ENCODE data around the gene CARD14. TPM values are rescaled to one million over a fixed set of nuclear protein-coding genes. Genes with fewer than 3 reads are reported as not detected.

Gene CARD14
- 0.16 TPM for polyA plus RNA-seq (2013, experiment 1 of 2; ENCODE audit: insufficient read length)
- 0.11 TPM for polyA plus RNA-seq (2013, experiment 2 of 2; ENCODE audit: insufficient read length)

DNA sequence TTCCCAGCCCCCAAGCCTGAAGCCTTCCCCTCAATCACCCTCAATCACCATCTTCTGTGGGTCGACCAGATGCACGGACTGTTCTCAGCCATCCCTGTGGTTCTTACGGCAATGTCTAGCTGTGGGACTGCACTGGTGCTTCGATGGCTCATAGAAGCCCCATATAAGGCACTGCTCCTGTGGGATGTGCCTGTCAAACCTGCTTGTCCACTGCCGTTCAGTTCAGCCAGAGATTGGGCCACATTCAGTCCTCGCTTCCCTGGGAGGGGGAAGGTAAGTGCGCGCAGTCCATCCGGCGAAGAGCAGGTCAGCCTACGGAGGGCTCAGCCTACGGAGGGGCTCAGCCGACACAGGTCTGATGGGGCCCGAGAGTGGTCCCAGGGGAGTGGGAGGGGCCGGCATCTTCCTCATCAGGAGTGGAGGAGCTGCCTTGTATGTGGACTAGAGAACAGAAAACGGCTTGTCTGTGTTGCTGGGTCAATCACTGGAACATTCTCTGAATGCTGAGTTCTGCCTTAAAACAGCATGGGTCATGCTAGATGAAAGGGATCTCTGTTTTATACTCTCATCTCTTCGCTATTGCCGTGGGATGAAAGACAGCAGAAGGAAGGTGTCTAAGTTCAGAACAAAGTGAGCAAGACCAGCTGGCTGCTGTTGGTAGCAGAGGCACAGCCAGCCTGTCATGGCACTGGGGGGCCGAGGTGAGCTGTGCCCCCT is at the start of gene CARD14:
TSS of gene CARD14 (plus strand) at position 247 of the 717 bp plus-strand sequence. CDS start 11,409 bp downstream, outside the sequence.
- DNase-seq, result no peak

DNA sequence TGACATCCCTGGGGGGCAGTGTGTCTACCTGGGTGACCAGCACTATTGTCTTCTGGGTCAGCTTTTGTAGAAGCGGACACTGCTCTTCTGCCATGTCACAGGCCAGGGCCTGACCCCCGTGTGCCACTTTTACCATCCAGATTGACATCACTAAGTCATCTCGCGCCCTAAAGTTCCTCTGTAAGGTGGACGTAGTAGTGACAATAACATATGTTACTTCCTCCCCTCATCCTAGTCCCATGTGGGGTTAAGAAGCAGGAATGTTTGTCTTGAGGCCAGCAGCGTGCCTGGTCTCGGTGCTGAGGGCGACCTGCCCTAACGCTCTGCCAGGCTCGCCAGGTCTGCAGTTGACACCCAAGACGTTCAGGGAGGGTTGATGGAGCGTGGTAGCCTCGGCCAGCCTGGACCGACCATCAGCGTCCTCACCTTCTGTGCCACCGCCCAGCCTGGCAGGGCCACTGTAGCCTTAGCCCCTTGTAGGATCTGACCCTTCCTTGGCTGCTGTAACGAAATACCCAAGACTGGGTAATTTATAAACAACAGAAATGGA is 47.7 kb upstream of the CARD14 start:
- no peak for DNase-seq

DNA sequence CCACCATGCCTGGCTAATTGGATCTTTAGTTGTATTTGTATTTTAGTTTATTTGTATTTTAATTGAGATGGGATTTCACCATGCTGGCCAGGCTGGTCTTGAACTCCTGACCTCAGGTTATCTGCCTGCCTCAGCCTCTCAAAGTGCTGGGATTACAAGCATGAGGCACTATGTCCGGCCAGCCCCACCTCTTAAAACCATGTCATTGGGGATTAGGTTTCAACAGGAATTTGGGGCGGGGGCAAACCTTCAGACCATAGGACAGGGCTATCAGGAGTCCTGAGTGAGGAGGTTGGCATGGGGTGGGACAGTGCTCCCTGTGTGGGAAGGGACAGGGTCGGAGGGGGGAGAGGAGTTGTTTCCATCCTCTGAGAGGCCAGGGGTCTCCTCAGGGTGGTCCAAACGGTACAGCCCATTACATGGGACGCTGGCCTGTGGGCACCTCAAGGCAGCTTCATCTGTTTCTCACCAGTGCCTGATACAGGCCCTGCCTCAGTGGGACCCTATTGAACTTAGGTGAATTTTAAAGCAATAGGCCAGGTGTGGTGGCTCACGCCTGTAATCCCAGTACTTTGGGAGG is 46.8 kb upstream of the CARD14 start:
- no peak for DNase-seq

DNA sequence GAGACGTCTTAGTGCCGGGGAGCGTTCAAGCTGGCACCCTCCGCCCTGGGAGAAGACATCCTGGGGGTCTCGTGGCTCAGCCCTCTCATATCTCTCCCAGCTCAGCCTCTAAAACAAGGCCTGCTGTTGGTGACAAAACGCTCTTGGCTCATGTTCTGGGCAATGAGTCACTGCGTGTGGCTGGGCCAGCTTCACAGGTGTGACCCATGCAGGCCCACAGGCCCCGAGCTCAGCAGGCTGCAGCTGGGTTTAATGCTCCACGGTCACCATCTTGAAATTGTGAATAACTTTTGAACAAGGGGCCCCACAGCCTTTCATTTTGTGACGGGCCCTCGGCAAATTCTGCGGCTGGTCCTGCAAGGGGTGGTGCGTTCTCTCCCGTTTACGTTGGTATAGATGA is 46.0 kb upstream of the CARD14 start:
- no peak for DNase-seq

DNA sequence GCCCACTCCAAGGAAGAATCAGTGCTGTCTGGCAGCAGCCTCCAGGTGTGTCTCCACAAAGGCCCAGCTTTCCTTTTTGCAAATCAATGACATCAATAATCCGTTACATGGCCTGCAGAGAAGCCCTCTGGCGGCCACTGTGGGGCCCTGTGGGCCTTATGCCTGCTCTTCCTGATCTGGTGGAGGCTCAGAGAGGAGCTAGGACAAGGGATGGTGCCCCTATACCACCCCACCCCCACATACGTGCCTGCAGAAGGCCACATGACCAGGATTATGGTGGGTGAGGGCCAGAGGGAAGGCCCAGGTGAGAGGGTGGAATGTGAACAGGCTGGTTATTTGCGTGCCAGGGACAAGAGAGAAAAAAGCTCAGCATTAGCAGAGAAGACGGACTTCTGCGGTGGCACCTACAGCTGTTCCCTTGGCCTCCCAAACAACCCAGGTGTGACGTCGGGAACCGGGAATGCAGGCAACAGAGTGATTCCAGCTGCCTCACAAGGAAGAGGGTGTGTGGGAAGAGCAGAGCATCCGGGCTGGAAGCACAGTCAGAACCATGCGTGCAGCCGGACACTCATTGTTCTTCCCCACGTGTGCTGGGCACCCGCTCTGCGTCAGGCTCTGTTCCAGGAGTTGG is 45.4 kb upstream of the CARD14 start:
- no peak for DNase-seq

DNA sequence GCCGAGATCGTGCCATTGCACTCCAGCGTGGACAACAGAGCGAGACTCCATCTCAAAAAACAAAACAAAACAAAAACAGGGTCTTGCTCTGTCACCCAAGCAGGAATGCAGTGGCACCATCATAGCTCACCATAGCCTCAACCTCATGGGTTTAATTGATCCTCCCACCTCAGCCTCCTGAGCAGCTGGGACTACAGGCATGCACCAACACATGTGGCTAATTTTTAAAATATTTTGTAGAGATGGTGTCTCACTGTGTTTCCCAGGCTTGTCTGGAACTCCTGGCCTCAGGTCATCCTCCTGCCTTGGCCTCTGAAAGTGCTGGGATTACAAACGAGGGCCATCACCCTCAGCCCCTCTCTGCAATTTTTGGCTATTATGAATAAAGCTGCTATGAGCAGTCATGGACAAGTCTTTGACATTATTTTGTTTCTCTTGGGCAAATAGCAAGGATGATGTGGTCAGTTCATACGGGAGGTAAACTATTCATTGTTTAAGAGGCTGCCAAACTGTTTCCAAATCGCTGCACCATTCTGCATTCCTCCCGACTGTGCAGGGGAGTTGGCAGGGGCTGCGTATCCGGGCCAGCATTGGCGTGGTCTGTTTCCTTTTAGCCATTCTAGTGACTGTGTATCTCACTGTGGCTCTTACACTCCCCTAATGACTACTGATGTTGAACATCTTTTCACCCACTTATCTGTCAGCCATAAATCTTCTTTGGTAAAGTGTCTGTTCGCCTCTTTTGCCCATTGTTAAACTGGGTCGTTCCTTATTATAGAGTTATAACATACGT is 44.0 kb upstream of the CARD14 start:
- DNase-seq, result peak; percentile 48

DNA sequence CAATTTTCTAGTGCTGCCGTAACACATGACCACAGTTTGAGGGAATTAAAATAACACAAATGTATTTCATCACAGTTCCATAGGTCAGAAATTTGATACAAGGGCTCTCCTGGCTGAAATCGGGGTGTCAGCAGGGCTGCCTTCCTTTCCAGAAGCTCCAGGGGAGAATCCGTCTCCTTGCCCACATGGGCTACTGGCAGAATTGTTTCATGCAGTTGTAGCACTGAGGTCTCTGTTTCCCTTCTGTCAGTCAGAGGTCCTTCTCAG is 43.4 kb upstream of the CARD14 start:
- no peak for DNase-seq

DNA sequence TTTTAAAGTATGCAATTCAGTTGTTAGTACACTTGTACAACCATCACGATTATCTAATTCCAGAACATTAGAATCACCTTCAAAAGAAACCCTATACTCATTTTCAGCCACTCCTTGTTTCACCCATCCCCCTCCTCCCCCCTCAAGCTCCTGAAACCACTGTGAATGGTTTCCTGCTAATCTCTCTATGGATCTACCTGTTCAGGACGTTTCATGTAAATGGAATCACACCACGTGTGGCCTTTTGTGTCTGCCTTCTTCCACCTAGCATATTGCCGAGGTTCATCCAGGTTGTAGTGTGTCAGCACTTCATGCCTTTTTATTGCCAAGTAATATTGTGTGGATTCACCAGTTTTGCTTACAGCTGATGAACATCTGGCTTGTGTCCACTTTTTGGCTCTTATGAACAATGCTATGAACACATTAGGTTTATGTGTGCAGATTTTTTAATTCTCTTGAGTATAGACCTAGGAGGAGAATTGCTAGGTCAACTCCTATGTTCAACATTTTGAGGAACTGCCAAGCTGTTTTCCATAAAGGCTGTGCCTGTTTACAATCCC is 40.7 kb upstream of the CARD14 start:
- no peak for DNase-seq

DNA sequence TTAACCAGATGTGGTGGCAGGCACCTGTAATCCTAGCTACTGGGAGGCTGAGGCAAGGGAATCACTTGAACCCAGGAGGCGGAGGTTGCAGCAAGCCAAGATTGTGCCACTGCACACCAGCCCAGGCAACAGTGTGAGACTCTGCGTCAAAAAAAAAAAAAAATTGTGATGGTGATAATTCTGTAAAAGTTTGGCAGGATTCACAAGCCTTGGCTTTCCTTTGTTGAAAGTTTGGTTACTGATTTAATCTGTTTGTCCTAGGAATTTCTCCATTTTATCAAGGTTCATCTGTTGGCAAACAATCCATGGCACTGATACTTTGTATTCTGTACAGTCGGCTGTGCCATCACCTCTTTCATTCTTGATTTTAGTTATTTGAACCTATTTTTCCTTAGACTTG is 38.8 kb upstream of the CARD14 start:
- no peak for DNase-seq

DNA sequence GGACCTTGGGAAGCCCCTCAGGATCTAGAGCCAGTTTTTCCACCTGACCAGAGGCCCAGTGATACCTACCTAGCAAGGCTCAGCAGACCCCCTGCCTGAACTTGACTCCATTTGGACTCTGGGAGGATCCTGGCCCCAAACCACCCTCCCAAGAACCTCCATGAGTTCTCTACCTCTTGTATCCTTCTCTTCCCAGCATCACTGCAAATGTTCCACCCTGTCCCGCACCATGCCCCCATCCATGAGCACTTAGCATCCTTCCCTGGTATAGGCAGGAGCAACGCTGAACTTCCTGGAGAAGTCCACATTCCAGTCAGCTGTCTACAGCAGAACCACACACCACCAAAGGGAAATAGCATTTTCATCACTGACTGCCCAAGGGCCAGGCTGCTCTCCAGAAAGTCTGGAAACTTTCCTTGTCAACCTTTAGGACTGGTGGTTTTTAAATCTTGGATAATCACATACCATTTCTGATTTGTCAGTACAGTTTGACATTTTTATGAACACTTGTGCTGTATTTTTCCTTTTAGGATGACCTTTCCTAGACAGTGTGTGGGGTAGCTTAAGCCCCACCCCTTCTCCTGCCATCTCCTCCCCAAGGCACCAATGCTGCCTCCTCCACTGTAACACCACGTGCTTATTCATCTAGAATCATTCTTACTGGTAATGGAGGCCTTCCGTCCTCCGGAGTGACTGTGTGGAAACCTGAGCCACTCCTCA is 36.8 kb upstream of the CARD14 start:
- DNase-seq, result no peak

DNA sequence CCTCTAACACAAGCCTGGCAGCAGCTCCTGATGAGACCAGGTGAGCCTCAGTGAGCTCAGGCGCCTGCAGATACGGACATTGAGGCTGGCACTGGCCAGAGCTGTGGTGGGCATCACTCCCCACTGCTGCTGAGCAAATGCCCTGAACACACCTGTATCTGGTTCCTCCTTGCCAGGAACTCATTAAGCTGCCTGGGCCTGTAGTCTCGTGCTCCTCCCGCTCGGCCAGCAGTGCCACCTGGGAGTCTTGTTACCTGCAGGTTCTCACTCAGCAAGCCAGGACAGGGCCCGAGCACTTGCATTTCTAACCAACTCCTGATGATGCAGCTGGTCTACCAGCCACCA is 36.2 kb upstream of the CARD14 start:
- DNase-seq, result no peak

DNA sequence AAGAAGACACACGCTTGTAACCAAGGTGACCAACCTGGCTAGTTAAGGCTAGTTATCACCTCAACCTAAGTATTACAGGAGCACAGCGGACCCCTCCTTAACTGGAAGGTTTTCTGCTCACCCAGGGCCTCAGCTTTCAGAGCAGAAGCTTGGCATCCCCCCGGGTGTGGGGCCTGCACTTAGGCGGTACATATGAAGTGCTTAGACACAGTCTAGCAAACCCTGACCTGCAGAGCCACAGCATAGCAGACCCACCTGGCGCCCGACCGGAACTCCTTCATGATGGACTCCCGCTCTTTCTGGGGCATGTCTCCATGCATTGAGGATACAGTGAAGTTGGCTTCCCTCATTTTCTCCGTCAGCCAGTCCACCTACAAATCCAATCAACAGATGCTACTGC is 32.7 kb upstream of the CARD14 start:
- no peak for DNase-seq

DNA sequence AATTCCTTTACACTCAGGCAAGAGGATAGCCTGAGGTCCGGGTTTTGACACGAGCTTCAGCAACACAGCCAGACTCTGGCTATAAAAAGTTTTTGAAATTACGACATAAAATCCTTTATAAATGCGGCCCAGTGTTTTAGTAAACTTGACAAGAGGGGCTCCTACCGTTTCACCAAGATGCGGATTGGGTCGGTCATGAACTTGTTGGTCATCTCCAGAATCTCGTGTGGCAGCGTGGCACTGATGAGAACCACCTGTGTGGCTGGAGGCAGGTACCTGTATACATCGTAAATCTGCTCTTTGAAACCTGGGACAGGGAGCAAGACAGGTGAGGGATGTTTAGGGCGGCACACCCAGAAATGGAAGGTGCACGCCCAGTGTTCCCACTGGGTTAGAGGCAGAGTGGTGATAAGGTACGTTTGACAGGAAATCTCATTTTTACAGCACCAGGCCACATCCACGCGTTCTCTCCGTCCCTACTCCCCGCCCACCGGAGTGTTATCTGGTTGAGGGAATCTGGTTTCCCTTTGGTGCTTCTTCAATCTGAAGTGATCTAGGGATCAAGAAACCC is 30.9 kb upstream of the CARD14 start:
- DNase-seq, result no peak

DNA sequence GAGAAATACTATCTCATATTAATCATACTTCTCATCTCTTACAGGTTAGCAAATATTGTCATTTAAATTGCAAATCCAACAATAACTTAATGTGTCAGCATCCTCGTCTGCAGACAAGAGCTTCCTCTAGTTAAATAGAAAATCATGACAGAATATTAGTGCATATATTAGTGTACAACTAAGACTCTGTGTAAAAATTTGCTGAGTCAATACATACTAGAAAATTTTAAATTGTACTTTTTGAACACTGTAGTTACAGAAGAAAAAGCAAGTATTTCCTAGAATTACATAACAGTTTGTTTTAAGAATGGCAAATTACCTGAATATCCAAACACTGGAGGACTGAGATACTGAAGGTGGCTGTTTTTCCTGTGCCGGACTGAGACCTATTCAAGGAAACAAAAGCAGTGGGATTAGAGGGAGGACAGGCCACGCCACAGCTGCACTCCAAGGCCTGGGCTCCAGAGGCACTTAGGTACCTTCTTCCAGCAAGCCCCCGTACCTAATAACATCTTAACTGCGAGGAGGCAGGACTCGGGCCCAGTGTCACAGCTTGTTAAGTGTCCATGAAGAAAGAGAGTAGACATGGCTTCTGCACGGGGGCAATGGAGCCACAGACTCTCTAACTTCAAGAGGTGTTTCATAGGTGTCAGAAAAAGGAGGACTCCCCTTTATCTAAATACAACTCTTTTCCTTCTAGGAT is 28.2 kb upstream of the CARD14 start:
- DNase-seq, result no peak

DNA sequence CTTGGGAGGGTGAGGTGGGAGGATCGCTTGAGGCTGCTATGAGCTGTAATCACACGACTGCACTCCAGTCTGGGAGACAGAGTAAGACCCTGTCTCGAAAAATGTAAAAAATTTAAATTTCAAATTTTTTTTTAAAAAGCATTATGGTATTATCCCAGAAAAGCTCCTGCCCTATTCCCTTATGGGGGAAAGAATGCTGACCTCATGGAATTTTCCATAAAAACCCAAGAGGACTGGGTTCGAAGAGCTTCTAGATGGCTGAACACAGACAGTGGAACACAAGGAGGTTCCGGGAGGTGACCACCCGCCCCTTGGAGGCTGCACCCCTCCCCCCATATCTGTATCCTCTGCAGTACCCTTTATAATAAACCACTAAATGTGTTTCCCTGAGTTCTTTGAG is 26.9 kb upstream of the CARD14 start:
- DNase-seq, result no peak

DNA sequence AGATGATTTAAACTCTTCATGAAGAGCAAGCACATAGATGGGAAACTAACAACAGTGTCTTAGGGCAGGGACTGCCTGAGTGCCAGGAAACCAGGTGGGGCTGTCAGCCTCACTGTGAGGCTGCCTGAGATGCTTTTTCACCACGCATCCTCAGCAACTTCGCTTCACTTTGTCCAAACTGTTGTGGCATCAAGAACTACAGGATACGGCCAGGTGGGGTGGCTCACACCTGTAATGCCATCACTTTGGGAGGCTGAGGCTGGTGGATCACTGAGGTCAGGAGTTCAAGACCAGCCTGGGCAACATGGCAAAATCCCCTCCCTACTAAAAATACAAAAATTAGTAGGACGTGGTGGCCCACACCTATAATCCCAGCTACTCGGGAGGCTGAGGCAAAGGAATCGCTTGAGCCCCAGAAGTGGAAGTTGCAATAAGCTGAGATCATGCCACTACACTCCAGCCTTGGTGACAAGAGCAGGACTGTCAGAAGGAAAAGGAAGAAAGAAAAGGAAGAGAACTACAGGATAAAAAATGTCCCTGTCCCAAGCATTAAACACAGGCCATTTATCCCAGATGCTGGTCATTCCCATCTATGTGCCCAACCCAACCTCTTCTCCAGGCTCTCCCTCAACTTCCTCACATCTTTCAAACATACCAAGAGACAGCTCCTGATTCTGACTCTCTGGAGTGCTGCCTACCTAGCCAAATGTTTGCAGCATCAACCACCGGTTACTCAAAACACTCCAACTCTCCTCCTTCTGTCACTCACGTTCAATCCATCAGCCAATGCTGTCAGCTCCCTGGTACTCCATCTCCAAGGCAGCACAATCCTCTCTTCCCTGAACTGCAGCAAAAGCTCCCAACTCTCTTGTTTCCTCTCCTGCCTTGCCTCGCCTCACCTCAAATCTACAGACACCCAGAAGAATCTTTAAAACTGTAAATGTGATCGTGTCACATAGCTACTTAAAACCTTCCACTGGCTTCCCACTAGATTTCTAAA is 24.5 kb upstream of the CARD14 start:
- no peak for DNase-seq

DNA sequence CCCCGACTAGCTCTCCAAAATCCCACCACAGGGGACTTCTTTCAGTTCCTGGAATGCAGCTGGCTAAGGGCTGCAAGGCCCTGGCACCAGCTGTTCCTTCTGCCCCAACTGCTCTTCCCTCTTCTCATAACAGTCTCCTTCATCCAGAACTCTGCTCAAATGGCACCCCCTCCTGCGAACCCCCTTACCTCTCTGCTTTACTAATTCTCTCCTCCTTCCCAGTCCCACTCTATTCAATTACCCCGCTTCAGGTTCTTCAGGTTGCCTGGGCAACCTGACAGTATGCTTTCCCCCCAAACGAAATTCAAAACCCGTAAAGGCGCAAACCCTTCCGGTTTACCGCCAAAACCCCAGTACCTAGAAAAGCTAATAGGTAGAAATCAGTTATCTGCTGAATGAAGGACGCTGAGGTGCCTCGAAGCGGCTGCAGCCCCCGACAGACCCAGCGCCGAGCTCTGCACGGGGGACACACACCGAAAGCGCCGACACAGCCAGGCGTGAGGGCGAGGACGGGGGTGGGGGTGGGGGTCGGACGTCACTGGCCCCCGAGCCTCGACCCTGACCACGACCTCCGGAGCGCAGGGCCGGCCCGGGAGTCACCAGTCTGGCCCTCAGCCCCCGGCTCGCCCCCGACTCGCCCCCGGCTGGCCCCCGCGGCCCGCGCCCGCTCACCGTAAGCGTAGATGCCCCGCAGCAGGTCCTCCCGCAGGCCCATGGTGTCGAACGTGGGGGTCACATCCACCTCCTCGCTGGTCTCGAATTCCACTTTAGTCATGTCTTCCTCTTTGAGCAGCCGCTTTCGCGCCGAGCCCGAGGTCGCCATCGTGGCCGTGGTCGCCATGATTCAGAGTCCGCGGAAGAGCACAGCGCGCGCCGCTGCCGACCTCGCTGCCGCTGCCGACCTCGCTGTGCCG is 23.5 kb upstream of the CARD14 start:
- no peak for DNase-seq

DNA sequence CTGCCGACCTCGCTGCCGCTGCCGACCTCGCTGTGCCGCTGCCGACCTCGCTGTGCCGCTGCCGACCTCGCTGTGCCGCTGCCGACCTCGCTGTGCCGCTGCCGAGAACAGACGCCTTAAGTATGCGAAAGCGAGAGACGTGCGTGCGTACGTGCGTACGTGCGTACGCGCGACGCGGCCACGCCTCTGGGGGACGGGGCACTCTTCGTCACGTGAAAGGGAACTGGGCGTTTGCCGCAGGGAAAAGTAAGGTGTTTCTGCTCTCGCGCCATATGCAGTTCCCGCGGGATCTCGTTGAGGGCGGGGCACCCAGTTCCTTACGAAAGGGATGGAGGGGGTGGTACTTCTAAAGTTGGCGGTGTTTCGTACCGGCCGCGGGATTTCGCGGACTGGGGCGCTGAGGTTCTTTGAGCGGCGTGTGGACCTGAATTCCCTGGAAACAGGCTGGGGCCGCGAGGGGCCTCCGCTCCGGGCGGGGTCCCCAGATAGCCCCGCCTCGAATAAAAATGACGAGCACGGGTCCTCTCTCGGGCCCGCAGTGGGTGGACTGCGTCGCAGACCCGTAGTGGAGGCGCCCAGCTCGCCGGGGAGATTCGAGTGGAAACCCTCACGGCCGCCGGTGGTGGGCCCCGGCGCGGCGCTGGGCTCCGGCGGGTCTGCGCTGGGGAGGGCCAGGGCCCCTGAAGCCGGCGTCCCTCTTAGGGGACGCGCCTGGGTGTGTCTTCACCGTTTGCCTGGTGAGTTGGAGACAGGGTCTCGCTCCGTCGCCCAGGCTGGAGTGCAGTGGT is 22.6 kb upstream of the CARD14 start, which contains the start of gene EIF4A3:
TSS of gene EIF4A3 (minus strand) at position 94 of the 788 bp plus-strand sequence. CDS start 167 bp downstream, outside the sequence.
- peak; percentile 98 for DNase-seq
